Keratinocyte (primary cell): ENCODE results near the gene SRM.
A peak's percentile ranks its signal among the peaks of the same experiment; 100 is the strongest.
"Not testable (repeated sequence)": the region's sequence is repeated elsewhere in the genome, so short reads cannot be mapped to it uniquely, and the experiment has no call there.

Source experiments
- EZH2 ChIP-seq: IDR thresholded peaks from one replicate; pipeline ENCODE4 v1.6.1; 2012; ENCODE audit warnings: inconsistent platforms, mild to moderate bottlenecking, low read length, moderate library complexity
- TF ChIP-seq, protein P1 (sequence below), 3 experiments: IDR thresholded peaks in 1 of 3; conservative IDR thresholded peaks in 1 of 3; optimal IDR thresholded peaks in 1 of 3; 2 replicates in 2 of 3; 3 replicates in 1 of 3; pipeline versions ENCODE3 to v1.5.1; 2011; ENCODE audit warnings: low read length in 3 of 3, mild to moderate bottlenecking in 3 of 3, moderate library complexity in 2 of 3, control low read depth in 1 of 3, inconsistent platforms in 1 of 3; ENCODE audit not compliant: insufficient read depth in 2 of 3; ENCODE audit errors: extremely low read depth in 1 of 3

DNA sequence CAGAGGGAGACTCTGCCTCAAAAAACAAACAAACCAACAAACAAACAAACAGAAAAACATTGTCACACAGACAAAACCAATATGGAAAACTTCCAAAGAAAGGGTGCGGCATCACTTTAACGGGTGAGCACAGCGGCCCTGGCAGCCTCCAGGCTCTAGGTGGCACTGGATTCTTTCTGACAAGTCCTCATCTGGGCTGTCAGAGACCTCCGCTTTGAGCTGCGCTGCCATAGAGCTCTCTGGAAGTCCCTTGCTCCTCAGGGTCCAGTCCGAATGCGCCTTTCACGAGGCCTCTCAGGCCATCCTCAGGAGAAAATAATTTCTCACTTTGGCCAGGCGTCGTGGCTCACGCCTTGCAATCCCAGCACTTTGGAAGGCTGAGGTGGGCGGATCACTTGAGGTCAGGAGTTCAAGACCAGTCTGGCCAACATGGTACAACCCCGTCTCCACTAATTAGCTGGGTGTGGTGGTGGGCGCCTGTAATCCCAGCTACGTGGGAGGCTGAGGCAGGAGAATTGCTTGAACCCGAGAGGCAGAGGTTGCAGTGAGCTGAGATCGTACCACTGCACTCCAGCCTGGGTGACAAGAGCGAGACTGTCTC lies 4.2 kb upstream of the SRM start:
- TF ChIP-seq, protein P1, sequence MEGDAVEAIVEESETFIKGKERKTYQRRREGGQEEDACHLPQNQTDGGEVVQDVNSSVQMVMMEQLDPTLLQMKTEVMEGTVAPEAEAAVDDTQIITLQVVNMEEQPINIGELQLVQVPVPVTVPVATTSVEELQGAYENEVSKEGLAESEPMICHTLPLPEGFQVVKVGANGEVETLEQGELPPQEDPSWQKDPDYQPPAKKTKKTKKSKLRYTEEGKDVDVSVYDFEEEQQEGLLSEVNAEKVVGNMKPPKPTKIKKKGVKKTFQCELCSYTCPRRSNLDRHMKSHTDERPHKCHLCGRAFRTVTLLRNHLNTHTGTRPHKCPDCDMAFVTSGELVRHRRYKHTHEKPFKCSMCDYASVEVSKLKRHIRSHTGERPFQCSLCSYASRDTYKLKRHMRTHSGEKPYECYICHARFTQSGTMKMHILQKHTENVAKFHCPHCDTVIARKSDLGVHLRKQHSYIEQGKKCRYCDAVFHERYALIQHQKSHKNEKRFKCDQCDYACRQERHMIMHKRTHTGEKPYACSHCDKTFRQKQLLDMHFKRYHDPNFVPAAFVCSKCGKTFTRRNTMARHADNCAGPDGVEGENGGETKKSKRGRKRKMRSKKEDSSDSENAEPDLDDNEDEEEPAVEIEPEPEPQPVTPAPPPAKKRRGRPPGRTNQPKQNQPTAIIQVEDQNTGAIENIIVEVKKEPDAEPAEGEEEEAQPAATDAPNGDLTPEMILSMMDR (optimal IDR thresholded peaks at IDR 0.05 in 1 of 3, IDR thresholded peaks at IDR 0.05 in 1 of 3, conservative IDR thresholded peaks at IDR 0.05 in 1 of 3; ENCODE audit: extremely low read depth in 1 of 3, insufficient read depth in 2 of 3, low read length in 3 of 3), result peak; percentile 17 to 29 (median 24)
- not testable (repeated sequence) for TF ChIP-seq EZH2
